ENCODE data around the gene TBX2.

The TBX2 gene

GRCh38 chr17:61410141-61411010 is 10.7 kb downstream of the TBX2 start:
- DNase-seq (ENCODE audit: low read depth in 1 of 2, low spot score in 1 of 2): peak; percentile 74 to 86
- in situ Hi-C loops (cut with HindIII; ENCODE audit: low pct_unique_long_range_greater_than_20kb, low sequenced_read_pairs): no loop called here
- TF ChIP-seq JUND (IDR thresholded peaks at IDR 0.05; ENCODE audit: low read depth): no peak

- no peak for DNase-seq (ENCODE audit: low read depth in 1 of 2, low spot score in 1 of 2)
- in situ Hi-C loops (cut with HindIII; ENCODE audit: low pct_unique_long_range_greater_than_20kb, low sequenced_read_pairs): no loop called here
- no peak for TF ChIP-seq JUND (IDR thresholded peaks at IDR 0.05; ENCODE audit: low read depth)
These were observed 11.3 kb downstream of the TBX2 start for GRCh38 chr17:61411011-61411260.

DNA sequence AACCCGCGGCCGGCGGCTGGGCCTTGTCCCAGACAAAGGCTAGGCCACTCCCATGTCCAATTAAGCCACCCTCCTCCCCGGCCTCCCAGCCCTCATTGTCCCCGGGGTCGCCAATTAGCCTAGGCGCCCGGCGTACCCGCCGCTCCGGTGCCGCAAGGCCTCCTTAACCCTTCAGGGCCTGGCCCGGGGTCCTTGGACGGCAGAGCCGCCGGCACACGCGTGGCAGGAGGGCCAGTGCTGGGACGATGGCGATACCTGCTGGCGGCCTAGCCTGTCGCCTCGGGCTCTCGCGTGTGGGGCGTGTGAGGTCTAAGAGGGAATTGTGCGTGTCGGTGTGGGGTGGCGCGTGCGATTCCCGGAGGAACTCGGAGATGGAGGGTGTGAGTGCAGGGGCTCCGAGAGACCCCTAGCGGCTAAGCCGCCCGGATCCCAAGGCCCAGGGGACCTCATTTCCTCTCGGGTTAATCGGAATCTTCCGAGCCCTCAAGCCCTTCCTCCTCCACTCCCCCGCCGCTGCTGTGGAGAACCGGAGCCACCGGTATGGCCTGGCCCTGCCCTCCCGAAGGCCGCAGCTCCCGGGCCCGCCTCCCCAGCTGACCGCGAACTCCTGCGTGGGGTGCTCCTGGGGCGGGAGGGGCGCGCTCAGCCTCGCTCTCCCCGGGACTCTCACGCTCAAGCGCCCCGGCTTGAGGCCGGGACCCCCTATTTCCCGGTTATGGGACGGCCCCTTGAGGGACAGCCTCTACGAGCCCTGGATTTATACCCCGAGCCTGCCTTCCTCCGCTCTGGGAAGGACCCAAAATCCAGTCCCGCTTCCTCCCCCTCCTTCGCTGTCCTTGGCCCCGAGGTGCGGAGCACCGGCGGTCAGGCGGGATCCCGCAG is 11.9 kb downstream of the TBX2 start:
- DNase-seq (ENCODE audit: low read depth in 1 of 2, low spot score in 1 of 2): peak; percentile 90 to 95
- TF ChIP-seq JUND (IDR thresholded peaks at IDR 0.05; ENCODE audit: low read depth): no peak
- in situ Hi-C loops (cut with HindIII; ENCODE audit: low pct_unique_long_range_greater_than_20kb, low sequenced_read_pairs): no loop called here

GRCh38 chr17:61412143-61412859 is 12.7 kb downstream of the TBX2 start:
- no peak for TF ChIP-seq JUND (IDR thresholded peaks at IDR 0.05; ENCODE audit: low read depth)
- in situ Hi-C loops (cut with HindIII; ENCODE audit: low pct_unique_long_range_greater_than_20kb, low sequenced_read_pairs): no loop called here
- peak; percentile 86 to 92 for DNase-seq (ENCODE audit: low read depth in 1 of 2, low spot score in 1 of 2)

DNA sequence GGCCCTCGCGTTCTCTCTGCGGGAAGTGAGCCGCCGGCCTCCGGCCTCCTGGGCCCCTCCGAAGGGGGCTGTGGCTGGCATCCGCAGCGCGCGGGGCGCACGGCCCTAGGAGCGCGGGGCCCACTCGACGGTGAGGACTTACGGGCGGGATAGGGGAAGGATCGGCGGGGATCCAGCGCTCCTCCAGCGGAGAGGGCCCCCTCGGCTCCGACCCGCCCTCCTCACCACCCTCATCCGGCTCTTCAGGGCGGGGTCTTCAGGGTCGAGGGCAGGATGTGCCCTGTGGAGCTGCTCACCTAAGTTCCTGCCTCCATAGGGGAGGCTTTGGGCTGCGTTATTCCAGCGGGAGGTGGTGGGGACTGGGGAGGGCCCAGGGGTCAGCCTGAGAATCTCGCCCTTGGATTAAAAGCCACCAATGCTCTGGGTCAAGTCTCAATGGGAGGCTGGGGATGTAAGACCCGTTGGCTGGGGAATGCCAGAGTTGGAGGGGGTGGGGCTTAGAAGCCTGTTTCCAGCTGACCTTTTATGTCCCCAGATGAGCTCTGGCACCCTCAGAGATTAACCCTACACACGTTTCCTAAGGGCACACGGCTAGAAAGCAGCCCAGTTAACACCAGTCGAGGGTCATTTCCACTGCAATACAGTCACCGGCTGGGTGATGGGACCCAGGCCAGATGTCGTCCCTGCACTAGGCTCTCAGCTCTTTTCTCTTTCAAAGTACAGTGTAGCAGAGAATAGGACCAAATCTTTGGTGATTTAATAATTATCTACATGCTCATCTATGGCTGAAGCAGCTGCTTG is 13.4 kb downstream of the TBX2 start:
- no peak for DNase-seq (ENCODE audit: low read depth in 1 of 2, low spot score in 1 of 2)
- TF ChIP-seq JUND (IDR thresholded peaks at IDR 0.05; ENCODE audit: low read depth): no peak
- in situ Hi-C loops (cut with HindIII; ENCODE audit: low pct_unique_long_range_greater_than_20kb, low sequenced_read_pairs): no loop called here

- no peak for DNase-seq (ENCODE audit: low read depth in 1 of 2, low spot score in 1 of 2)
- in situ Hi-C loops (cut with HindIII; ENCODE audit: low pct_unique_long_range_greater_than_20kb, low sequenced_read_pairs): no loop called here
- no peak for TF ChIP-seq JUND (IDR thresholded peaks at IDR 0.05; ENCODE audit: low read depth)
These were observed 14.1 kb downstream of the TBX2 start for GRCh38 chr17:61413661-61414126.

DNA sequence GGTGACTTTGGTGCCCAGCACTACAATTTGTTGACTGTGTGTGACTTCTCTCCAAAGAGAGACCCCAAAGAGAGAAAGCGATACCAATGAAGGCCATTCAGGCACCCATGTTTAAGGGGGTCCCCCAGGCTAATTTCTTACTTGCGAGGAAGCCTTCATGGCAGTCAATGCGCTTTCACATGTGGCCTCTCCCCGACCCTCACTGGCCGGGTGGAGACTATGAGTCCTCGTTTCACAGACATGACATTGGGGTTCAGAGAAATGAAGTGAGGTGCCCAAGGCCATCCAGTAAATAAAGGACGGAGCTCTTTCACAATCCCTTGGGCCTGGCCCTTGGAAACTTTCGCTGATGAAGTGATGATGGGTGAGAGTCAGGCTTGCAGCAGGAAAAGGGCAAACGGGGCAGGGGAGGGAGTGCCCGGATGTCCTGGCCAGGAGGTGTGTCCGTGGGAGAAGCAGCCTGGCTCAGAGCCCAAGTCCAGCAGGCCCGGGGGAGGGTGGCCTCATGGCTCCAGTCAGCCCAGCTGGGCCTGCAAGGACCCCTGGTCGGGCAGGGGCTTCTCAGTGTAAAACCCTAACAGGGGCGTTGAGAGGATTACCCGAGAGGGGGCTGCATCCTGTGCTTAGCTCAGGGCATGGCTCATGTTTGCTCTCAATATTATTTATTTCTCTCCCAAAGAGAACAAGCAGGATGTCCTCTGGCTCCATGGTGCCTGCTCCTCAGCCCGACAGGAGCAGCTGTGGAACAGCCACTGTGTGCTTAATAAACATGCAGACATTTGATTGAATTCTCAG is 14.7 kb downstream of the TBX2 start:
- in situ Hi-C loops (cut with HindIII; ENCODE audit: low pct_unique_long_range_greater_than_20kb, low sequenced_read_pairs): no loop called here

DNA sequence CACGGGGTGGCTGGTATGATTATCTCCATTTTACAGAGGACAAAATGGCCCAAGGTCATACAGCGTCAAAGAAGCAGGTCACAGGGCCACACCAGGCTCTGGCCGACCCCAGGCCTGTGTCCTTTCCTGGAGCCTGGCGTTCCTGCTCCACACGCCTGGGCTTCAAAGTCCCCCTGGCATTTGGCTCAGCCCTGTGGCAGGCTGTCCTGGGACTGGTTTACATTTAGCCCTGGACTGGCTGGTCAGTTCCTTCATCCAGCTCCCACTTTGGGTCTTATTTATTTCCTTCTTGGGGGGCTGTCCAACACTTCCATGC is 15.3 kb downstream of the TBX2 start:
- in situ Hi-C loops (cut with HindIII; ENCODE audit: low pct_unique_long_range_greater_than_20kb, low sequenced_read_pairs): no loop called here
- no peak for DNase-seq (ENCODE audit: low read depth in 1 of 2, low spot score in 1 of 2)
- no peak for TF ChIP-seq JUND (IDR thresholded peaks at IDR 0.05; ENCODE audit: low read depth)

More for the DNA sequence above, 14.7 kb downstream of the TBX2 start:
- TF ChIP-seq JUND (IDR thresholded peaks at IDR 0.05; ENCODE audit: low read depth): no peak
- no peak for DNase-seq (ENCODE audit: low read depth in 1 of 2, low spot score in 1 of 2)

DNA sequence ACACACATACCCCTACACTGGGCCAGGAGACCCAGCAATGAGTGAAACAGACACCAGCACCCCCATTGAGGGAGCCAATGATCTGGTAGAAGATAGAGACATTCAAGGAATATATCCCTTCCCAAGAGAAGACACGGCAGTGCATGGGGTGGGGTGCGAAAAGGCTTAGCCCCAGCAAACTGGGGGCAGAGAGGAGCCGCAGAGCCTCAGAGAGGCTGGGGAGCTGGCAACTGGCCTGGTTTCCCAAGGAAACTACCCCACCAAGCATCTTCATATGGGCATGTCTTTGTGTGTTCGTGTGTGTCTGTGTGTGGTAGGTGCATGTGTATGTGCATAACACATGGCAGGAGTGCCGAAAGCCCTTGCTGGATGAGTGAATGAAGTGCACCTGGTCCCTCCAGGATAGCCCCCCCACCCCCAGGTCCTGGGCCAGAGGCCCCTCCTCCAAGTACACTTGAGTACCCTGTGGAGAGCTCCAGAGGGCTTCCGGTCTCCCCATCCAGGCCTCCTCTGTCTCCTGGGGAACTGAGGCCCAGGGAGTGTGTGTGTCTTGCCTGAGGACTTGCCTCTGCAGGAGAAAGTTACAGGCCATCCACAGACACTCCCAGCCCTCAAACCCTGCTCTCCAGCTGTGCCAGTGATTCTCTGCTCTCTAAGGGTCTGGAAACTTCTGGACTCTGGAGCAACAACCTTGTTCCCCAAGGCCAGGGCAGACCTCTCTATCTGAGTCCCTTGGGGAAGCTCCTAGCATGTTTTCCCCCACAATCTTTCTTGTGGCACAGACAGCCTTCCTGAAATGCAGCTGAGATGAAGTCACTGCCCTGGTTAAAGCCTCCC is 15.9 kb downstream of the TBX2 start:
- in situ Hi-C loops (cut with HindIII; ENCODE audit: low pct_unique_long_range_greater_than_20kb, low sequenced_read_pairs): no loop called here
- no peak for TF ChIP-seq JUND (IDR thresholded peaks at IDR 0.05; ENCODE audit: low read depth)
- DNase-seq (ENCODE audit: low read depth in 1 of 2, low spot score in 1 of 2): no peak

DNA sequence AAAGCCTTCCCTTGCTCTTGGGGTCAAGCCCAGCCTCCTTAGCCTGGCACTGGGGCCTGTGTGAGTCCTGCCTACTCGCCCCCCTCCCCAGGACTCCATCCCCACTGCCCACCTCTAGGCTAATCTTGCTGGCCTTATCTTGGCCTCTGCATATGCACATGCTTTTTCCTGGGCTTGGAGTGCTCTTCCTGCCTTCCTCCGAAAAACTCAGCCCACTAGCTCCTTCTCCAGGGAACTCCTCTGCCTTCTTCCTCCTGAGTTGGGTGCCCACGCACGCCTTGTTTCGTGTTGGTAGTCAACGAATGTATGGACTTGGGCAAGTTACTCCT is 16.5 kb downstream of the TBX2 start:
- in situ Hi-C loops (cut with HindIII; ENCODE audit: low pct_unique_long_range_greater_than_20kb, low sequenced_read_pairs): no loop called here

More for the DNA sequence above, 16.5 kb downstream of the TBX2 start:
- no peak for DNase-seq (ENCODE audit: low read depth in 1 of 2, low spot score in 1 of 2)
- TF ChIP-seq JUND (IDR thresholded peaks at IDR 0.05; ENCODE audit: low read depth): no peak
